Activated CD4-positive, alpha-beta T cell treated with anti-CD3 and anti-CD28 coated beads, Interleukin-2, Interleukin-4, amounts not matched to agents 100 ng/mL and 50 ng/mL, durations not matched to agents 16 hours and 8 hours (primary cell): ENCODE data around the gene GALNT12.

Experiments
- DNase-seq: peaks from one replicate; pipeline ENCODE4 v3.0.0-alpha.2; 2020; ENCODE audit warnings: low spot score

GALNT12 gene

DNA sequence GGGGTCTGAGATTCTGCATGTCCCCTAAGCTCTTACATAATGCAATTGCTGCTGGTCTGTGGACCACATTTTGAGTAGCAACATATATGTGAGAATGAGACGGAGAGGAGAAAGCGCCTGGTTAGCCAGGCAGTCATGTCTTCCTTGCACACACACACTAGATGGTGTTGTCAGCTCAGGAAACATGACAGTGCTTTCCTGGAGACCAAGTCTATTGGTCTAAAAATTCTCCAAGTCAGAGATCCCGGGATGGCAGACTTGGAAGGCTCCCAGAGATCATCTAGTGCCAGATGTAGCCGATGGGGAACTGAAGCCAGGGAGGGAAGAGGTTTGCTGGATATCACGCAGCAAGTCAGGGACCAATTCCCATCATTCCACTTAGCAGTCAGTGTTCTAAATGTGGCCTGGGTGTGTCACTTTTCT lies 53.4 kb downstream of the GALNT12 start:
- no peak for DNase-seq

DNA sequence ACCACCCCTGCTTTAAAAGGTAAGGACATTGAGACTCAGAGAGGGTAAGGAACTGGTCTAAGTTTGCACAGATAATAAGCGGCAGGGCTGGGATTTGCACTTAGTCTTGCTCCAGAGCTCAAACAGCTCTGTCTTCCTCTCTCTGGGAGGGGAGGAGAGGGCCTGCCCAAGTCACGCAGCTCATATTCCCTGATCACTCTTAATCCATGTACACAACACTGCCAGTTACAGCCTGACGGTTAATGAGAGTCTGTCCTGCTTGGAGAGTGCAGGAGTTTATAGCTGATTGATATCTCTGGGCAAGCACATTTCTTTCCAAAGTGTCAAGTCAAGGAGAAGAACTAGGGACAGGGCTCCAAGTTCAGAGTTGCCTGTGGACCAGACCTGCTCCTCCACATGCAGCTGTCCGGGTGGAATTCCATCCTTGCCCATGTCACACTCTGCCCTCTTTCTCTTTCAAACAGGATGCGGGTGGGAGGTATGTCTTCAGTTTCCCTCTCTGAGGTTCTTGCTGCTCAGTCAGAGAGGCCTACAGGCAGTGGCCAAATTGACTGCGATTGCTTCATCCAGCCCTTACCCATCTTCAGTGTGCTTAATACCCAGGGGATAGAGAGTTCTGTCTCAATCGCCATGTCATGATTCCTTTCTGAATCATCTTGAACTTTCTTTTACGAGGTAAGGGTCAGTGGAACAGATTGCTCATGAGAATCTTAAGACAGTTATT lies 54.5 kb downstream of the GALNT12 start:
- no peak for DNase-seq

DNA sequence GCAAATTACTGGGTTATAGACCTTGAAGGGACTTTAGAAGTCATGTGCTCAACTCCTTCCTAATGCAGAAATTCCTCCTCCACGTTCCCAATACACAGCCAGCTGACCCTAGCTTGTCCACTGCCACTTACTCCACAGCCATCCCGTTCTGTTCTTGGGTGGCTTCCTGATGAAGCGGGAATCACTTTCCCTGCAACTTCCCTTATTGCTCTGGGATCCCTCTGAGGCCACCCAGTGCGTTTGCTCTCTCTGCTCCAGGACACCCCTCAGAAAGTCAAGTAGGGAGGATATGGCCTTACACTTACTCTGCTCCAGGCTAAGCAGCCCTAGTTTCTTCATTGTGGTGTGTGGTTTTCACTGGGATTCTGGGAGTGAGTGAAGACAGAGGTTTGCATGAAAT lies 55.5 kb downstream of the GALNT12 start:
- no peak for DNase-seq

DNA sequence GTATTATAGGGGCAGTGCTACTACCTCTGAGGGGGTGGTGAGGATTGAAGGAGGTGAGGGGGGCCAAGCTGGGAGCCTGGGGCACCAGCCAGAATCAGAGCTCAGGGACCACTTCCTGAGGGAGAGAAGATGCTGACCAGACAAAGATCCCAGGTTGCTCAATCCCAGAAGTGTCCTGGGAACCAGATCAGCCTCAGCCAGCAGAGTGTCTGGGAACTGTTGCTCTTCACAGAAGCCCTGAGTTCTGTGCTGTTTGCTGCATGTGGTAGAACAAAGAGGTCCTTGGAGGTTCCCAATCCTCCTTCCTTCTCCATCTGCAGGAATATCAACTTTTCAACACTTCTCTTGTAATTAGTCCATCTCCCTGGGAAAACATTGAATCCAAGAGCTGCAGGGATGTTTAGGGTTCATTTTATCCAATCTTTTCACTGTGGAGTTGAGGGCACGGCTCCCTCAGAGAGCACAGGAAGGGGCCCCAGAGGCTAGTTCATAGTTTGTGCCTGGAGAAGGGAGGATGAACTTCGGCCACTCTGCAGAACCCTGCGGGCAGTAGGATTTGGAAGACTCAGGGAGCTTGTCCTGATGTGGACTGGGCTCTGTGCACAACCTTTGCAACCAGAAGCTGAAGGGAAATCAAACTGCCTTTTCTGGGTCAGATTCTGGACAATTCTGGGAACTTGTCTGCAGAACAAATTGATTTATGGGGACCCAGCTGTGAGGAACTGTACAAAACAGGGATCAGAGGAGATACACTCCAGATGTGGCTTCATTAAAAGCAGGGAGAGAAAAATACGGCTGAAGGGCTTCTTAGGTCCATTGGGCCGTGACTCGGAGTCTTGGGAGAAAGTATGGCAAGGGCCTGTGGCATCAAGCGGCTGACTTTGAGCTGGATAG lies 57.1 kb downstream of the GALNT12 start:
- DNase-seq = no peak

DNA sequence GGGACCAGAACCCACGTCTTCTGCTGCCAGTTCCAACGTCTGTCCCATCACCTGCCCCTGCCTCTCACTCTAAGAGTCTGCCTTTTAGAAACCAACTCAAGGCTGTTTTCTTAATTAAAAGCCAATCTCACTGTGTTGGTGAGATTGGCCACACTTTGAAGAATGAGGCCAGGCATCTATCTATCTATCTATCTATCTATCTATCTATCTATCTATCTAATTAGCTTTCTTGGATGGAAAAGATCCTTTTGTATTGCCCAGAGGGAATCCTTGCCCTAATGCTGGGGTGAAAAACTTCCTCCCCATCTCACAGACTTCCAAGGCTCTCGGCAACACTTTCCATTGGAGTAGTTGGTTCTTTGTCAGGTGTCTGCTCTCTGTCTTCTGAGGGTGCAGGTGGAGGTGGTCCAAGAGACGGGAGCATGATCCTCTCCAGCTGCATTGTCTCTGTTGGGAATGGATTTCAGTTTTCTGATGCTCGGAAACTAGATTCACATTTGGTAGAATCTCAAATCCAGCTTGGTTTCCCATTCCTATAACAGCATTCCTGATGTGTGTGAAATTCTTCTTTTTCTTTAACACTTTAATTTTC lies 57.9 kb downstream of the GALNT12 start:
- DNase-seq = no peak

DNA sequence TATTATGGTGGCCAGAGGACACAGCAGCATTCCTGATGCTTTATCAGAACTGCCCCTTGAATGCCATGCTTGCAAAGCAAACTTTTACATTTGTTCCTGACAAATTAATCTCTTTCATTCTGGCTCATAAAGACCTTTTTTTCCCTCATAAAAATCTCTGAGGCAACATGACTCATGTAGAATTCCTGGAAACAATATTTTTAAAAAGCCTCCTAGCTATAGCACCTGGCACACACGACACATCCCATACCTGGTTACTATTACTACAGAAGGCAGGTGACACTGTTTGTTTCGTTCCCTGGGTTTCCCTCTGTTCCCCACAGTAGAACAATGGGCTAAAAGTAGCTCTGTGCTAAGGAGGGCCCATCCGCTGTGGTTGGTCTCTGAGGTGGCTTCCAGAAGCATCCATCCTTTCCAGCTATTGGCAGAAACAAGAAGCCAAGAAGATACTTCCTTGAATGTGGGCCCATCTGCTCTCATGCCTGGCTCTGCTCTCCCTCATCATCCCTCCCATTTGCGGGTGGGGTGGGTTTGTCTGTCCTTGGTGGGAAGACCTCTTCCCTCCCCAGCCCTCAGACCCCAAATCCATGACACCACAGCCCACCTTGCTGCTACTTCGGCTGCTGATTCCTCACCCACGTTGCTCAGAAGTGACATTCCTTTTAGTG lies 59.1 kb downstream of the GALNT12 start:
- no peak for DNase-seq

DNA sequence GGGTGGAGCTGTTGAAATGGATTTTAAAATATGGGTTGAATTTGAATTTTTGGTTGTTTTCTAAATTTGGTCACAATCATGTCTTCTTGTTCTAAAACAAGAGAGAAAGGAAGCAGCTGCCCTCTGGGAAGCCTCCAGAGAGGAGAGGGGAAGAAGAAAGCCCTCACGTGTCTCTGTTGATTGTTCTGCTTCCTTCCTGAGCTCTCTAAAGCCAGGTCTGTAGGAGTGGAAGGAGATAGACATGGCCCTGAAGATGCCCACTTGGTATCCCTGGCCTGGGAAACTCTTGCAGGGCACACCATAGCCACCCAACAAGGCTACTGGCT lies 59.6 kb downstream of the GALNT12 start:
- DNase-seq = no peak

DNA sequence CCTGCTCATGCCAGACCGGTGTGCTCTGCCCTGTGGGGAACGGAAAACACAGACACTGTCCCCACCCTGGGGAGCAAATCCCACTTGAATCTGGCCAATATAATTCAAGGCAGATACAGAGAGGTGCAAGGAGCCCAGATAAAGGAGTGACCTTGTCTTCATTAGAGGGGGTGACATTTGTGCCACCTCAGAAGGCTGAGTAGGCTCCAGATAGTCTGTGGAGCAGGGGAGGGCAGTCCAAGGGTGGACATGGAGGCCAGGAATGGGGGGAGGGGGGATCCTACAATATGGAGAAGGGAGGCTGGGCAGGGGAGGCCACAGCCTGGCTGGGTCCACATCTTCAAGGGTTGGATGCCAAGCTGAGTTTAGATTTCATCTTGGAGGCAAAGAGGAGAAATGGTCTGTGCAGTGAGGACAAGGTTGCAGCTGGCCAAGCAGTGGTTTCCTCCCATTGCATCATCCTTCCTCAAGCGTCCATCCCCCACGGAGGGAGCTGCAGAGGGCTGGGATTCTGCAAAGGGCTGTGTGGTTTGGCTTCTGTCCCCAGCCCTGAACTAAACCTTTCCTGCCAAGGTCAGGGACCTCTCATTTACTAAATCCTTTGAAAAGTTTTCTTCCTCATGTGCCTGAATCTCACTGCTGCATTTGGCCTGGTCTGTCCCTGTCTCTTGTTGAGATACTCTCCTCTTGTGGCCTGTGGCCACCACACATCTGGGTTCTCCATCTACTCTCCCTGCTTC lies 60.1 kb downstream of the GALNT12 start:
- no peak for DNase-seq

DNA sequence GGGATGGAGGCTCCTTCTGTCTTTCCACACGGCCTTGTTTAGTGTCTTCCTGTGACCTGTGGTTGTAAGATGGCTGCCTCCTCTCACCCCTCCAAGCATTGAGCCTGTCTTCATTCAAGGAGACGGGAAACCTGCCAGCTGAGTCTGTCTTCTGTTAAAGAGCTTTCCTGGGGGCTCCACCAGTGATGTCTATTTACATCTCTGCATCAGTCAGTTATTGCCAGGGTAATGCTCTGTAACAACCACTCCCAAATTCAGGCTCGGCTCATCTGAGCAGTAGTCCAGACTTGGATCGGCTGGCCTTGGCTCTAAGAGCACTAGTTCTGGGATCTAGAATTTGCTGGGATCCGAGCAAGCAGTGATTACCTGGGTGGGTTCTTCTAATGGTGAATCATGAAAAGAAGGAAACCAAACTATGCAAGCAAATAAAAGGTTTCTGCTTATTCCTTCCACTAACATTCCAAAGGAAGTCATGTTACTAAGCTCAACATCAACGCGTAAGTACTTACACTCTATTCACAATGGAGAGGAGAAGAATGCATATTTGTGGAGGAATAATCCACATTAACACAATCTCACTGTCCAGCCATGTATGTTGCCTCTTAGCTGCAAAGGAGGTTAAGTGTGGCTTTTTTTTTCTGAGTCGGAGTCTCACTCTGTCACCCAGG lies 61.7 kb downstream of the GALNT12 start:
- DNase-seq = no peak

DNA sequence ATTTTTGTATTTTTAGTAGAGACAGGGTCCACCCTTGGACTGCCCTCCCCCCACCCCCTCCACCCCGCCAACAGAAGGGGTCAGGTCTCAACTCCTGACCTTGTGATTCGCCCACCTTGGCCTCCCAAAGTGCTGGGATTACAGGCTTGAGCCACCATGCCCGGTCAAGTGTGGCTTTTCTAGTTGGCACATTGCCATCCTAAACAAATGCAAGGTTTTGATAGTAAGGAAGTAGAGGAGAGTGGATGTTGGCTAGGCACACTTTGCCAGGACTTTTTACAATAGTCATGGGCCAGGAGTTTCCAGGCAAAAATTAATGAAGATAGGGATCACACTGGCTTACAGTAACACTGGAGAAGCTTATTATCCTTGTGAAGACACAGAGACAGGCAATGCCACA lies 62.4 kb downstream of the GALNT12 start:
- no peak for DNase-seq

DNA sequence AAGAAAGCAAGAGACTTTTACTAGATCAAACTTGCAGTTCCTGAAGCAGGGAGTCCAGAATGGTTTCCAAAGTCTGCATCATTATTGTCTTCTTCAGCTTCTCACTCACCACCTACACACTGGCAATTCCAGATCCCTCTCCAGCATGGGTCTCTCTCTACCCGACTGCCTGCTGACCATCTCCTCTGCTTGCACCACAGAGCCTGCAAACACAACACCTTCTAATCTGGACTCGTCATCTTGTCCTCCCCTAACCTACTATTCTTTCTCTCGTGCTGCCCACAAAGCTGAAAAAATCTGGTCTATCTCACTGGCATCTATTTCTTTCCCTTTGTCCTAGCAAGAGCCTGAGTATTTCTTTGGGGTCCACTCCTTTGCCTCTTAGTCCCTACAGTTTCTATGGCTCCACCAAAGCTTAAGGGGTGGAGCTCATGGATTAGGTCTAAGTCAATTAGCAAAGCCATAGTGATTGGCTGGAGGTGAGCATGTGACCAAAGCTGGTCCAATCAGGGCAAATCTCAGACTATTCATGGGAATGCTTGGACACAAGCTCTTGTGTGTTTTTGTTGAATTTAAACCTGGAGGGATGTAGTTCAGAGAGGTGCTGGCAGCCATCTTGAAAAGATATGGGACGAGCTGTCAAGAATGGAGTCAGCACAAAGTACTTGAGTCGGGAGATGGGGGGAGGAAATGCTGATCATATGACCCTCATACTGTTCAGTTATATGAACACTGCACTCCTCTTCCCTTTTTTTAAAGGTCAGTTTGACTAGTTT lies 63.5 kb downstream of the GALNT12 start:
- DNase-seq = no peak

DNA sequence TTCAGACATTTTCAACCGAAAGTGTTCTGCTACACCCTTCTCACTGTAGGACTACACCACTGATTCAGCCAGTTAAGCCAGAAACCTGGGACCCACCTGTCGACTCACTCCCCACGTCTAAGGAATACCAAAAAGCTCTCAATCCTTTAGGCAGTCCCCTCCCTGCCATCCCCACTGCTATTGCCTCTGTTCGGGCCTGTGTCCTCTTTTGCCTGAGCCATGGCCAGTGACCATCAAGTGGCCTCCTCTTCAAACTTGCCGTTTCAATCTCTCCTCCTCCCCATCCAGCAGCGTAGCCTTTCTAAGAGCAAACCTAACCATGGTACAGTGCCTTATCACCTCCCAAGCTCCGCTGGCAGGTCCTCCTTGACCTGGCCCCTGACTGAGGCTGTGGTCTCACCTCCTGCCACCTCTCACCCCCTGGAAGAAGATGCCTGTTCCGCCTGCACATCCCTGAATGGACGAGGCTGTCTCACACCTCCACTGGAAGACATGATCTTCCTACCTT lies 64.1 kb downstream of the GALNT12 start:
- no peak for DNase-seq

DNA sequence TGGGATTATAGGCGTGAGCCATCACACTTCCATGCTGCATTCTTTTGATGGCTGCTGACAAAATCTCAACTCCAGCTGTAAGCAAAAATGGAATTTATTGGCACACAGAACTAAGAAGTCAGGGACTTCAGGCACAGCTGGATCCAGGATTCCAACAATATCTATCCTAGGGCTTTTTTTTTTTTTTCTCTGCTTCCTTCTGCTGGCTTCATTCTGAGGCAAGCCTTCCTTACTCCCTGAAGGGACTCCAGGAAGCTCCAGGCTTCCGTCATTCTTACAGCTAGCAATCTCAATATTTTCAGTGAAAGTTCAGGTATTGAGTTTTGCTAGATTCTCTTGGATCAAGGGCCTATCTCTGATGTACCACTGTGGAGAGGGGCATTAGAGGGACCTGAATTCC lies 66.1 kb downstream of the GALNT12 start:
- DNase-seq = no peak

DNA sequence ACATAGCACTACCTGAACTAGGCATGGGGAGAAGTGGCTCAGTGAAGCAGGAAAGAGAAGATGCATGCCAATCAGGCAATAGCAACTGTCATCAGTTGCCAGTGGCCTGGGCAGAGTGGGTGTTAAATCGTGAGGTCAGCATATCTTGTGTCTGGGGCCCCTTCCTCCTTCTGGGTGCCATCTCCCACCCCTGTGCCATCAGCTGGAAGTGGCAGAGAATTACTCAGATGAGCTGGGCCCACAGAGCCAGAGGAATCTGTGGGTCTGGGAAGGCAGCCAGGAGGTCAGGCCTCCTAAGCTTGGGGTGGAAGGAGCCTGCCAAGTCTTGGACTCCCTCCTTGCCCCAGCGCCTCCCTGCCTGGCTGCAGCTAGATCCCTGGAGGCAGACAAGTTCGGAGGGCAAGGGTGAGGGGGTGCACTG lies 66.5 kb downstream of the GALNT12 start:
- no peak for DNase-seq

DNA sequence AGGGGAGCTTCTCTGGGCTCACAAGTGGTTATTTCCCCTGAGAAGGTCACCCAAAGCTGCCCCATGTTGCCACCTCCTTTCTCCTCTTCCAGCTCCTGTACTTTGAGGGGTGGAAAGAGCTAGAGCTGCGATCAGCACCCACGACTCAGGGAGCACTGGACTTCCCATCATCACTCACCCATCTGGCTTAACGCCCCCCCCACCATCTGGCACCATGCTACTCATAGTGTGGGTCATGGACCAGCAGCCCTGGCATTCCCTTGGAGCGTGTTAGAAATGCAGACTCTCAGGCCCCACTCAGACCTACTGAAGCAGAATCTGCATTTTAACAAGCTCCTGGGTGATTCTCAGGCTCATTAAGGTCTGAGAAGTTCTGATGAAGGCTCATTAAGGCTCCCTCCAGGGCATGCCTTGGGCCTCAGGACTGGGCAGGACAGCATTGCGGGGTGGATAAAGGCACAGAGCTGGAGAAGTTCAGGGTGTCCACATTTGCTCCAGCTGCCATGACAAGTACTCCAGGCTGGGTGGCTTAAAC lies 67.3 kb downstream of the GALNT12 start:
- no peak for DNase-seq

DNA sequence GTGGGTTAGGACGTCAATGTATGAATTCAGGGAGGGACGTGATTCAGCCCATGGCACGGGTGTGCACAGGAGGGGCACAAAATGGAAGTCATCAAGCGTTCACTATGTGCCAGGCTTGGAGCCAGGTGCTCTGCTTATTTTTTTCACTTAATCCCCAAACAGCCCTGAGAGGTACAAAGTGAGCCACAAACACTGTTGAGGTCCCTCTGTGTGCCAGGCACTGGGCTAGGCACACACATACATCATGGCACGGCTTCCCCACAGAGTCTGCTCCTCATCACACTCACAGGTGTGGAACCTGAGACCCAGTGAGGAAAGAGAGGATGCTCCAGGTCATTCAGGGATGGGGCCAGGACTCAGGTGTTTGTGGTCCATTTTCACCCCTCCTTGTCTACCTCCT lies 68.1 kb downstream of the GALNT12 start:
- no peak for DNase-seq

DNA sequence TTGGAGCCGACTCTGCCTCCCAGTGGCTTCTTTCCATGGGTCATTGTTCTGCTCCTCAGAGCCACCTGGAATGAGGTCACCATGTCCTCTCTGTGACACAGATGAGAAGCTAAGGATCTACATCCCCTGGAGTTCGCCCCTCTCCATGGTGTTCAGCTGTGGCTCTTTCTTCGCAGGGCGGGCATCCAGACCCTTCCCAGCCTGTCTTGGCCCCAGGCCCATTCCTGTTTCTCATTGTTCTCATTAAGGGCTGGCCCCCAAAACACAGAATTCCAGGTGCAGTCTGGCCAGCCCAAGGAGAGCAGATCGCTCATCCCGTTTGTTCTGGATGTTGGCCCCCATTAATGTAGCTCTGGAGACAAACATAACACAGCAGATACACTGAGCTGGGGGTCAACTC lies 69.8 kb downstream of the GALNT12 start:
- DNase-seq = no peak

DNA sequence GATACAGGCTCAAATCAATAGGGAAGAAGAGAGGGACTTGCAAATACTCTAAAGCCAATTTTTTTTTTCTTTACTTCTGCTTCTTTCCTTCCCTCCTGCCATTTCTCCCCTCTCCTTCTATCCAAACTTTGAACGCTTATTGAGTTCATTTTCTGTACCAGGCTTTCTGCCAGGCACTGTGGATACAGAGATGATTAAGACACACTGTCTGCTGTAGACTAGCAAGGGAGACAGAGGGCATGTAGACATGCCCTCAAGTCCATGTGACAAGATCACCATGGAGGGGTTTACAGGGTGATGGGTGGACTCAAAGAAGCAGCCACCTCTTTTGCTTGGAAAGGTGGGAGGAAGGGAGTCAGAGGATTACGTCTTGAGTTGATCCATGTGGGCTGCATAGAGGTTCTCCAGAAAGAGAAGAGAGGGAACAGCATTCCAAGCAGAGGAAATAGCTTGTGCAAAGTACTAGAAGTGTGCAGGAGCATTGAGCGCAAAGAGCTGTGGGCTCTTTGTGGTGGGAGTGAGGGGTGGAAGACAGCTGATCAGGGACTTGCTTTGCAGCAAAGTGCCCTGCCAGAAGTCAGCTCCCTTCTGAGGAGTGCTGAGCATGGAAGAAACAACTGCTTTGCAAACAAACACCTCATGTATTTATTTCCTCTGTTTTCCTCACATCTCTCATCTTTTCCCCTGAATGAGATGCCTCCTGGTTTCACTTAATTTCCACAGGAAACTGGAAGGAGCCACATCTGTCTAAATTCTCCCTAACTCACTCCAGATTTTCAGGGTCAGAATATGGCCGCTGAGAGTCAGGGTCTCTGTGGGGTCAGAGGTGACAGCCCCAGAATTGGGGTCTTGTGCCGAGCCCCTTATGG lies 71.9 kb downstream of the GALNT12 start:
- DNase-seq = no peak

DNA sequence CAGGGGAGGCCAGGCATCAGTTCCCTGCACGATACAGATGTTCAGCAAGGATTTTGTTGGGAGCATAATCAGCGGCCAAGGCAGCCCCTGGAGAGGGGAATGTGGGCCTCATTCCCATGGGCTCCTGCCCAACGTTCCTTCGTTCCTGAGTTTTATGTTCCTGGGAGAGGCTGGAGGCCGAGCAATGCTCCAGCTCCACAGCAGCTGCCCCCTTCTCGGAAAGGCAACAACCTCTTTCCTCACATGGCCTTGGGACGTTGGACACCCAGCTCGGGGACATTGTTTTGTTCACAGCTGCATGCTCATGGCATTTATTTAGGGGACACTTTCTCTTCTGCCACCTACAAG lies 72.5 kb downstream of the GALNT12 start:
- DNase-seq = no peak
